ENCODE measurements around the gene GPR171. TPM values are rescaled to one million over a fixed set of nuclear protein-coding genes. Genes with fewer than 3 reads are reported as not detected.

GPR171 gene
- total RNA-seq: not detected in 2 replicates

GRCh38 chr3:151203051-151203420 lies at the start of gene GPR171:
GPR171 (minus strand) TSS chr3:151203216; CDS start chr3:151199386, 3,830 bp downstream.

Other genes with a start within 250 kb of the GPR171 start
- not detected in 2 replicates for gene CLRN1, start 230.5 kb downstream of the GPR171 start, total RNA-seq
- gene MED12L, start 117.6 kb downstream of the GPR171 start, total RNA-seq: 0.42 and 0.89 TPM in 2 replicates
- gene P2RY14, start 75.3 kb upstream of the GPR171 start, total RNA-seq: not detected in 2 replicates
- gene GPR87, start 113.6 kb upstream of the GPR171 start, total RNA-seq: 0.09 TPM in 1 of 2 replicates, not detected in the other
- not detected in 2 replicates for gene P2RY13, start 126.3 kb upstream of the GPR171 start, total RNA-seq
- gene P2RY12, start 181.5 kb upstream of the GPR171 start, total RNA-seq: not detected in 2 replicates